HepG2 (cell line): ENCODE measurements around the gene SLC25A25. TPM values are rescaled to one million over a fixed set of nuclear protein-coding genes. Genes with fewer than 3 reads are reported as not detected.
A peak's percentile ranks its signal among the peaks of the same experiment; 100 is the strongest.

Experiments used
- AGO1 ChIP-seq: fragments of 200-400 bp; formaldehyde crosslinking; IDR thresholded peaks from 2 replicates; pipeline ENCODE4 v1.6.1; 2017; ENCODE audit warnings: mild to moderate bottlenecking, low read depth, low read length, moderate library complexity; ENCODE audit not compliant: poor library complexity, severe bottlenecking
- GATA4 ChIP-seq: sonication (generic); IDR thresholded peaks from 2 replicates; pipeline ENCODE4 v1.6.1; 2016; ENCODE audit warnings: antibody characterized with exemption, low read depth, borderline replicate concordance
- GTF2F1 ChIP-seq: fragments of 150-350 bp; IDR thresholded peaks from 2 replicates; pipeline ENCODE4 v1.6.1; 2014; ENCODE audit warnings: low read length
- GTF3A ChIP-seq: sonication (generic); formaldehyde crosslinking; conservative IDR thresholded peaks from 2 replicates; pipeline ENCODE4 v1.4.0; 2020; ENCODE audit warnings: mild to moderate bottlenecking, missing genetic modification reagents
- NAIF1 ChIP-seq: sonication (generic); formaldehyde crosslinking; IDR thresholded peaks from 2 replicates; pipeline ENCODE4 v1.5.0; 2020; ENCODE audit warnings: mild to moderate bottlenecking, missing genetic modification reagents, borderline replicate concordance
- NCOA5 ChIP-seq: sonication (generic); formaldehyde crosslinking; IDR thresholded peaks from 2 replicates; pipeline ENCODE4 v1.4.0; 2020; ENCODE audit warnings: missing genetic modification reagents
- NFRKB ChIP-seq: fragments of 450-650 bp; IDR thresholded peaks from 2 replicates; pipeline ENCODE4 v1.6.1; 2017
- PAWR ChIP-seq: sonication (generic); formaldehyde crosslinking; IDR thresholded peaks from 2 replicates; pipeline ENCODE4 v1.4.0; 2020; ENCODE audit warnings: missing genetic modification reagents, mild to moderate bottlenecking, borderline replicate concordance
- XRCC5 ChIP-seq: fragments of 200-400 bp; formaldehyde crosslinking; optimal IDR thresholded peaks from 2 replicates; pipeline ENCODE3; 2017; ENCODE audit warnings: mild to moderate bottlenecking, low read length
- ZNF121 ChIP-seq: sonication (generic); formaldehyde crosslinking; IDR thresholded peaks from 2 replicates; pipeline ENCODE4 v1.5.0; 2020; ENCODE audit warnings: mild to moderate bottlenecking, missing genetic modification reagents
- ZNF138 ChIP-seq: sonication (generic); formaldehyde crosslinking; IDR thresholded peaks from 2 replicates; pipeline ENCODE4 v1.5.0; 2020; ENCODE audit warnings: mild to moderate bottlenecking, low read depth, missing genetic modification reagents
- ZNF530 ChIP-seq: sonication (generic); formaldehyde crosslinking; IDR thresholded peaks from 2 replicates; pipeline ENCODE4 v1.5.0; 2020; ENCODE audit warnings: low read depth, mild to moderate bottlenecking, missing genetic modification reagents
- ZNF713 ChIP-seq: sonication (generic); formaldehyde crosslinking; IDR thresholded peaks from 2 replicates; pipeline ENCODE4 v1.4.0; 2020; ENCODE audit warnings: mild to moderate bottlenecking, missing genetic modification reagents
- polyA plus RNA-seq, 8 experiments: library from polyadenylated mRNA; depleted of rRNA in 3 of 8; stranded (reverse) in 7 of 8; unstranded in 1 of 8; fragments of >200 nt; fragmentation: Illumina TruSeq in 4 of 8; extraction: Trizol in 4 of 8; gene quantifications; 2 replicates each; pipeline versions ENCODE4 v1.2.1 to v1.2.3, GENCODE V29; 2011 to 2016; ENCODE audit warnings: low read depth in 4 of 8, missing spikeins in 1 of 8, mixed read lengths in 1 of 8; ENCODE audit not compliant: insufficient read depth in 1 of 8
- total RNA-seq, 5 experiments: library from RNA; depleted of rRNA; stranded (reverse); fragments of >200 nt; fragmentation: Illumina TruSeq; extraction: Trizol; gene quantifications; 2 replicates each; pipeline ENCODE4 v1.2.3, GENCODE V29; 2016; ENCODE audit warnings: low read depth in 1 of 5
- TF ChIP-seq, protein P1 (sequence below), 2 experiments: sonication (generic) in 1 of 2; formaldehyde crosslinking in 1 of 2; IDR thresholded peaks; 2 replicates each; pipeline versions ENCODE4 v1.4.0 to v1.6.1; 2016 to 2020; ENCODE audit warnings: borderline replicate concordance in 1 of 2, low read depth in 1 of 2, mild to moderate bottlenecking in 1 of 2, missing genetic modification reagents in 1 of 2
- TF ChIP-seq, protein P2 (sequence below): sonication (generic); formaldehyde crosslinking; IDR thresholded peaks from 2 replicates; pipeline ENCODE4 v1.5.0; 2020; ENCODE audit warnings: missing genetic modification reagents
- TF ChIP-seq, protein P3 (sequence below): sonication (generic); formaldehyde crosslinking; IDR thresholded peaks from 2 replicates; pipeline ENCODE4 v1.5.1; 2020; ENCODE audit warnings: missing genetic modification reagents, mild to moderate bottlenecking, borderline replicate concordance
- TF ChIP-seq, protein P4 (sequence below): sonication (generic); formaldehyde crosslinking; IDR thresholded peaks from 2 replicates; pipeline ENCODE4 v1.4.0; 2020; ENCODE audit warnings: mild to moderate bottlenecking, missing genetic modification reagents

SLC25A25 gene
- total and polyA plus RNA-seq, 2 of the 13 experiments (the other 11 are each of a cell fraction or from before 2014, with no cell fraction given) = 10.5 to 24.8 TPM

DNA sequence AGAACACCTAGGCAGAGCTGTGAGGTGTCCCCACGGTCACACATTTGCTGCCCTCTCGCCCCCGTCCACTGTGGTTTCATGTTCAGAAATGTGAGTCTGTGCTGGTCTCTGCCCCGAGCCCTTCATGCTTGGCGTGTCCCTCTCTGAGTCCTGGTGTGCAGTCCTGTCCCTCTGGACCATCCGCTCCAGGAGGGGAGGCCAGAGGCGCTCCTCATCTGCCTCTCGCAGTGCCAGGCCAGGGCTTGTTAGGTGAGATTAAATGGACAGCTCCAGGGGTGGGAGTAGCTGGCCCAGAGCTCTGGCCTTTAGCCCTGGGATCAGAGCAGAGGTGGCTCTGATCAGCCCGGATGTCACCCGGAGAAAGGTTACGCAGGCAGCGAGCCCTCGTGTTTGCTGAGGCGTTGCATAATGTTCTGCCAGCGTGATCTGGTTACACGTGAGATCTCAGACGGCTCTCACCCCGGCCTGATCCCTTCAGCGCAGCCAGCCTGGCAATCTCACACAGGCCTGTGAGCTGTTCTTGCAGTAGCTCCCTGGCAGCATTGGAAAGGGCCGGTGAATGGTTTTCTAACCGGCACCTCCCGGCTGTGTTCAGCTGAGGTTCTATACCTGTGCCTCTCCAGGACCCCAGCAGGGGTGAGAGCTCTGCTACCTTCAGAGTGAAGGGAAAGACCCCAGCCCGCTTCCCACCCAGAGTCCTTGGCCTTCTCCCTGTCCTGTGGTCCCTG is 35.0 kb downstream of the SLC25A25 start (continued):
- TF ChIP-seq ZNF530 (no peak), GATA4 (peak; percentile 54; the same call in 1 of the 2 replicates), NAIF1 (CRISPR knock-in tag) (peak; percentile 94), NFRKB (no peak), XRCC5 (peak; percentile 39), ZNF121 (CRISPR knock-in tag) (peak; percentile 63; the same call in 1 of the 2 replicates), NCOA5 (CRISPR knock-in tag) (no peak), GTF2F1 (no peak), AGO1 (no peak), GTF3A (CRISPR knock-in tag) (no peak), ZNF713 (CRISPR knock-in tag) (no peak), PAWR (no peak; the same call in 1 of the 2 replicates), ZNF138 (no peak)
- TF ChIP-seq, protein P1, sequence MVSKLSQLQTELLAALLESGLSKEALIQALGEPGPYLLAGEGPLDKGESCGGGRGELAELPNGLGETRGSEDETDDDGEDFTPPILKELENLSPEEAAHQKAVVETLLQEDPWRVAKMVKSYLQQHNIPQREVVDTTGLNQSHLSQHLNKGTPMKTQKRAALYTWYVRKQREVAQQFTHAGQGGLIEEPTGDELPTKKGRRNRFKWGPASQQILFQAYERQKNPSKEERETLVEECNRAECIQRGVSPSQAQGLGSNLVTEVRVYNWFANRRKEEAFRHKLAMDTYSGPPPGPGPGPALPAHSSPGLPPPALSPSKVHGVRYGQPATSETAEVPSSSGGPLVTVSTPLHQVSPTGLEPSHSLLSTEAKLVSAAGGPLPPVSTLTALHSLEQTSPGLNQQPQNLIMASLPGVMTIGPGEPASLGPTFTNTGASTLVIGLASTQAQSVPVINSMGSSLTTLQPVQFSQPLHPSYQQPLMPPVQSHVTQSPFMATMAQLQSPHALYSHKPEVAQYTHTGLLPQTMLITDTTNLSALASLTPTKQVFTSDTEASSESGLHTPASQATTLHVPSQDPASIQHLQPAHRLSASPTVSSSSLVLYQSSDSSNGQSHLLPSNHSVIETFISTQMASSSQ (IDR thresholded peaks at IDR 0.05; ENCODE audit: low read depth) = peak; percentile 59; the same call in 1 of the 2 replicates
- TF ChIP-seq, protein P1 (CRISPR knock-in tag; IDR thresholded peaks at IDR 0.05; ENCODE audit: borderline replicate concordance) = peak; percentile 90
- TF ChIP-seq, protein P2, sequence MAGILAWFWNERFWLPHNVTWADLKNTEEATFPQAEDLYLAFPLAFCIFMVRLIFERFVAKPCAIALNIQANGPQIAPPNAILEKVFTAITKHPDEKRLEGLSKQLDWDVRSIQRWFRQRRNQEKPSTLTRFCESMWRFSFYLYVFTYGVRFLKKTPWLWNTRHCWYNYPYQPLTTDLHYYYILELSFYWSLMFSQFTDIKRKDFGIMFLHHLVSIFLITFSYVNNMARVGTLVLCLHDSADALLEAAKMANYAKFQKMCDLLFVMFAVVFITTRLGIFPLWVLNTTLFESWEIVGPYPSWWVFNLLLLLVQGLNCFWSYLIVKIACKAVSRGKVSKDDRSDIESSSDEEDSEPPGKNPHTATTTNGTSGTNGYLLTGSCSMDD (CRISPR knock-in tag) = no peak
- TF ChIP-seq, protein P3, sequence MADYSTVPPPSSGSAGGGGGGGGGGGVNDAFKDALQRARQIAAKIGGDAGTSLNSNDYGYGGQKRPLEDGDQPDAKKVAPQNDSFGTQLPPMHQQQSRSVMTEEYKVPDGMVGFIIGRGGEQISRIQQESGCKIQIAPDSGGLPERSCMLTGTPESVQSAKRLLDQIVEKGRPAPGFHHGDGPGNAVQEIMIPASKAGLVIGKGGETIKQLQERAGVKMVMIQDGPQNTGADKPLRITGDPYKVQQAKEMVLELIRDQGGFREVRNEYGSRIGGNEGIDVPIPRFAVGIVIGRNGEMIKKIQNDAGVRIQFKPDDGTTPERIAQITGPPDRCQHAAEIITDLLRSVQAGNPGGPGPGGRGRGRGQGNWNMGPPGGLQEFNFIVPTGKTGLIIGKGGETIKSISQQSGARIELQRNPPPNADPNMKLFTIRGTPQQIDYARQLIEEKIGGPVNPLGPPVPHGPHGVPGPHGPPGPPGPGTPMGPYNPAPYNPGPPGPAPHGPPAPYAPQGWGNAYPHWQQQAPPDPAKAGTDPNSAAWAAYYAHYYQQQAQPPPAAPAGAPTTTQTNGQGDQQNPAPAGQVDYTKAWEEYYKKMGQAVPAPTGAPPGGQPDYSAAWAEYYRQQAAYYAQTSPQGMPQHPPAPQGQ = no peak; the same call in 1 of the 2 replicates
- TF ChIP-seq, protein P4, sequence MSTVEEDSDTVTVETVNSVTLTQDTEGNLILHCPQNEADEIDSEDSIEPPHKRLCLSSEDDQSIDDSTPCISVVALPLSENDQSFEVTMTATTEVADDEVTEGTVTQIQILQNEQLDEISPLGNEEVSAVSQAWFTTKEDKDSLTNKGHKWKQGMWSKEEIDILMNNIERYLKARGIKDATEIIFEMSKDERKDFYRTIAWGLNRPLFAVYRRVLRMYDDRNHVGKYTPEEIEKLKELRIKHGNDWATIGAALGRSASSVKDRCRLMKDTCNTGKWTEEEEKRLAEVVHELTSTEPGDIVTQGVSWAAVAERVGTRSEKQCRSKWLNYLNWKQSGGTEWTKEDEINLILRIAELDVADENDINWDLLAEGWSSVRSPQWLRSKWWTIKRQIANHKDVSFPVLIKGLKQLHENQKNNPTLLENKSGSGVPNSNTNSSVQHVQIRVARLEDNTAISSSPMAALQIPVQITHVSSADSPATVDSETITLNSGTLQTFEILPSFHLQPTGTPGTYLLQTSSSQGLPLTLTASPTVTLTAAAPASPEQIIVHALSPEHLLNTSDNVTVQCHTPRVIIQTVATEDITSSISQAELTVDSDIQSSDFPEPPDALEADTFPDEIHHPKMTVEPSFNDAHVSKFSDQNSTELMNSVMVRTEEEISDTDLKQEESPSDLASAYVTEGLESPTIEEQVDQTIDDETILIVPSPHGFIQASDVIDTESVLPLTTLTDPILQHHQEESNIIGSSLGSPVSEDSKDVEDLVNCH (CRISPR knock-in tag) = 0 out of 2 replicates have a peak, but pooled peaks have one; percentile 63
